ENCODE data around the gene CDS2.

CDS2 gene

GRCh38 chr20:5153612-5154542, 27.1 kb downstream of the CDS2 start:
- no peak for DNase-seq (ENCODE audit: low spot score)

- DNase-seq (ENCODE audit: low spot score): no peak
These were observed 27.7 kb downstream of the CDS2 start for GRCh38 chr20:5154543-5154925.

- DNase-seq (ENCODE audit: low spot score): no peak
These were observed 28.6 kb downstream of the CDS2 start for GRCh38 chr20:5155404-5155803.

- no peak for DNase-seq (ENCODE audit: low spot score)
These were observed 30.1 kb downstream of the CDS2 start for GRCh38 chr20:5156675-5157448.

GRCh38 chr20:5159928-5160327, 33.1 kb downstream of the CDS2 start:
- no peak for DNase-seq (ENCODE audit: low spot score)

GRCh38 chr20:5160882-5161281, 34.1 kb downstream of the CDS2 start:
- DNase-seq (ENCODE audit: low spot score): no peak

- DNase-seq (ENCODE audit: low spot score): no peak
These were observed 34.8 kb downstream of the CDS2 start for GRCh38 chr20:5161536-5162164.

- DNase-seq (ENCODE audit: low spot score): no peak
These were observed 38.1 kb downstream of the CDS2 start for GRCh38 chr20:5164645-5165625.

- DNase-seq (ENCODE audit: low spot score): no peak
These were observed 42.0 kb downstream of the CDS2 start for GRCh38 chr20:5168651-5169396.

- DNase-seq (ENCODE audit: low spot score): no peak
These were observed 43.5 kb downstream of the CDS2 start for GRCh38 chr20:5170341-5170740.

GRCh38 chr20:5171064-5171789, 44.4 kb downstream of the CDS2 start:
- DNase-seq (ENCODE audit: low spot score): no peak

GRCh38 chr20:5171790-5172164, 45.0 kb downstream of the CDS2 start:
- DNase-seq (ENCODE audit: low spot score): no peak

- DNase-seq (ENCODE audit: low spot score): no peak
These were observed 45.4 kb downstream of the CDS2 start for GRCh38 chr20:5172167-5172601.

GRCh38 chr20:5172903-5173463, 46.2 kb downstream of the CDS2 start:
- DNase-seq (ENCODE audit: low spot score): no peak

- DNase-seq (ENCODE audit: low spot score): no peak
These were observed 46.9 kb downstream of the CDS2 start for GRCh38 chr20:5173751-5174150.

- DNase-seq (ENCODE audit: low spot score): no peak
These were observed 50.3 kb downstream of the CDS2 start for GRCh38 chr20:5177071-5177470.

- no peak for DNase-seq (ENCODE audit: low spot score)
These were observed 51.2 kb downstream of the CDS2 start for GRCh38 chr20:5178046-5178445.

- no peak for DNase-seq (ENCODE audit: low spot score)
These were observed 53.6 kb downstream of the CDS2 start for GRCh38 chr20:5180421-5180820.

GRCh38 chr20:5180933-5181332, 54.1 kb downstream of the CDS2 start:
- no peak for DNase-seq (ENCODE audit: low spot score)

- DNase-seq (ENCODE audit: low spot score): no peak
These were observed 54.7 kb downstream of the CDS2 start for GRCh38 chr20:5181492-5181891.

All from CD4-positive, alpha-beta T cell treated with Interleukin-6 at 100 ng/mL for 8 hours (primary cell).